HG02571 (cell line): ENCODE data around the gene CEP44.

Experiments
- ATAC-seq: cut with Tn5 transposase; IDR thresholded peaks from one replicate; pipeline ENCODE4 v1.9.1; 2021; ENCODE audit warnings: mild to moderate bottlenecking, moderate library complexity; ENCODE audit not compliant: unreplicated experiment

The CEP44 gene

DNA sequence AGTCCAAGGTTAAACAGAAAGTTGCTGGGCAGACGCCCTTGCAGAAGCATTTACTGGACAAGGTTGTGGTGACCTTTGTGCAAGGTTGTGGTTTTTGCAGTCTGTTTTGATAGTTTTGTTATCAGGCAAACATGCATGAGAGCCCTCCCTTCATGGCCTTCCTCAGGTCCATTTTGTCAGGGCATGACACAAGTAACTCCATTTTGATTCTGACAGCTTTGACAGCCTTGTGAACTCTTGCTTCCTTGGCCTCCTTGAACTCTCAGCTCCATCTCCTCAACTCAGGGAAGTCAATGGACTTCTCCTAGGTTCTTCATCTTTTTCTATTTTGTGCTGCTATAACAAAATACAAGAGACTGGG, 97.7 kb downstream of the CEP44 start:
- ATAC-seq, result no peak
